ENCODE measurements around the gene CSNK2A1.

Gene CSNK2A1

DNA sequence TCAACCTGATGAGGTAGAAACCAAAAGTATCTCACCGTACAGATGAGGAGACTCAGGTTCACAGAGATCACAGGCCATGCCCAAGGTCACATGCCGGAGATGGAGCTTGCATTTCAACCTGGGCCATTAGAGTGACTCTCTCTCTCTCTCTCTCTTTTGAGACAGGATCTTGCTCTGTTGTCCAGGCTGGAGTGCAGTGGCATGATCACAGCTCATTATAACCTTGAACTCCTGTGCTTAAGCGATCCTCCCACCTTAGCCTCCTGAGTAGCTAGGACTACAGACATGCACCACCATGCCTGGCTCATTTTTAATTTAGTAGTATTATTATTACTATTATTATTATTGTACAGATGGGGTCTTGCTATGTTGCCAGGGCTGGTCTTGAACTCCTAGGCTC, 2.8 kb upstream of the CSNK2A1 start:
- no peak overlapping the region for H3K4me3 ChIP-seq (ENCODE audit: low read depth, low read length)
- no peak overlapping the region for H3K27ac ChIP-seq (ENCODE audit: low read depth, low read length)
- H3K9ac ChIP-seq (ENCODE audit: low read length), result no peak overlapping the region
- H3K4me1 ChIP-seq (ENCODE audit: control insufficient read depth, insufficient read depth, low read length), result no peaks in the 10 kb centered on the region
- peaks cover 20% of the 10 kb centered on the region for H3K27me3 ChIP-seq (ENCODE audit: control insufficient read depth, insufficient read depth, low read length)
- H3K36me3 ChIP-seq (ENCODE audit: control insufficient read depth, insufficient read depth, low read length), result peaks cover 5% of the 10 kb centered on the region; the same call in 1 of the 2 replicates
- no peaks in the 10 kb centered on the region for H3K9me3 ChIP-seq (ENCODE audit: control insufficient read depth, insufficient read depth, low read depth, low read length)

DNA sequence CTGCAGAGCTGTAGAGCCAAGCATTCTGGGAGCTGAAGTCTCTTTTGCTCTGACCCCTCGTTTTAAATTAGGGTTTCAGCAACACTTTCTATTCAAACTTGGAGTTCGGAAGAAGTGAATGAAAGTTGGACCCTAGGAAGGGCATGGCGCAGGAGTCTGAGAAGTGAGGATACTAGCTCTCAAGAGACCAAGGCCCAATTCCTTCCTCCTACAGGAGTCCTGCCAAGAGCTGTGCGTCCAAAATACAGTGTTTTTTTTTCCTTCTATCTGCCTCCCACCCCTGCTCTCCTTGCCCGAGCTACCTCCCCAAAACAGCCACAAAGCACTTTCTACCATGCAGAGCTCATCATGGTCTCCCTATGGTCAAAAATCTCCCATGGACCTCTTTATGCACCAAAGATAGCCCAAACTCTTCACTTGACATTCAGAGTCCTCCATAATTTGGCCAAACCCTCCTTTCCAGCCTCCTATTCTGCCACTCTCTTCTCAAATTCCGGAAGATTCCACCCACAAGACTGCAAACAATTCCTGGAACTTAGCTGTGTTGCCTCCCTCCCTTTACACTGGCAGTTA, 649 bp upstream of the CSNK2A1 start:
- peak overlapping the region; percentile 97 for H3K9ac ChIP-seq (ENCODE audit: low read length)
- H3K36me3 ChIP-seq (ENCODE audit: control insufficient read depth, insufficient read depth, low read length), result peaks cover 21% of the 10 kb centered on the region
- peaks cover 9% of the 10 kb centered on the region for H3K9me3 ChIP-seq (ENCODE audit: control insufficient read depth, insufficient read depth, low read depth, low read length)
- H3K27me3 ChIP-seq (ENCODE audit: control insufficient read depth, insufficient read depth, low read length), result peaks cover 14% of the 10 kb centered on the region
- peak overlapping the region; percentile 99 for H3K27ac ChIP-seq (ENCODE audit: low read depth, low read length)
- peak overlapping the region; percentile 96 for H3K4me3 ChIP-seq (ENCODE audit: low read depth, low read length)
- H3K4me1 ChIP-seq (ENCODE audit: control insufficient read depth, insufficient read depth, low read length), result peaks cover 7% of the 10 kb centered on the region; the same call in 1 of the 2 replicates

DNA sequence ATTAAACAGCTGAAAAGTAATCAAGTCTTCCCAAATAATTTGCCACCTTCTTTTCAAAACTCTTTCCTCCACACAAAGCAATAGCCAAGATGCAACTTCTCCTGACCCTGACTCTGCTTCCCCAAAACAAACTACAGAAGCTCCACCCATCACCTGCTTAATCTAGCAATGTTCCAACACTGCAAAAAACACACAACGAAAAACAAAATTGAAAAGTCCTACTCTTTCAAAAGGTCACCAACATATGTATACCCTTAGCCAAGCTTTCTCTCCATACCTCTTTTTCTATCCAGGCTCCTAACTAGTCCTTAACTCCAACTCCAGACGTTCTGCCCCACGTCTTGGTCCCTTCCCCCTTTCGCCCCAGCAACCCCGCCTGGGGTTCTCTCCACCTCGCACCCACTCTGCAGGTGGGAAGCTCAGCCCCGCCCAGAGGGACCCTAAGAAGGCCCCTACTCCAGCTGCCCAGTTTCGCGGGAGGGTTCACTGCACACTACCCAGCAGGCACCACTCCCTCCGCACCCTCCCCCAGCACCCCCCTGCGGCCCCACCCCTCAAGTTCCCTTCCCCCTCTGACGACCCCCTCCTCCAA, 717 bp downstream of the CSNK2A1 start:
- H3K27ac ChIP-seq (ENCODE audit: low read depth, low read length), result peak overlapping the region; percentile 99
- H3K9me3 ChIP-seq (ENCODE audit: control insufficient read depth, insufficient read depth, low read depth, low read length), result peaks cover 9% of the 10 kb centered on the region
- peak overlapping the region; percentile 96 for H3K4me3 ChIP-seq (ENCODE audit: low read depth, low read length)
- H3K9ac ChIP-seq (ENCODE audit: low read length), result peak overlapping the region; percentile 97
- peaks cover 14% of the 10 kb centered on the region for H3K27me3 ChIP-seq (ENCODE audit: control insufficient read depth, insufficient read depth, low read length)
- peaks cover 12% of the 10 kb centered on the region; the same call in 1 of the 2 replicates for H3K4me1 ChIP-seq (ENCODE audit: control insufficient read depth, insufficient read depth, low read length)
- peaks cover 21% of the 10 kb centered on the region for H3K36me3 ChIP-seq (ENCODE audit: control insufficient read depth, insufficient read depth, low read length)

DNA sequence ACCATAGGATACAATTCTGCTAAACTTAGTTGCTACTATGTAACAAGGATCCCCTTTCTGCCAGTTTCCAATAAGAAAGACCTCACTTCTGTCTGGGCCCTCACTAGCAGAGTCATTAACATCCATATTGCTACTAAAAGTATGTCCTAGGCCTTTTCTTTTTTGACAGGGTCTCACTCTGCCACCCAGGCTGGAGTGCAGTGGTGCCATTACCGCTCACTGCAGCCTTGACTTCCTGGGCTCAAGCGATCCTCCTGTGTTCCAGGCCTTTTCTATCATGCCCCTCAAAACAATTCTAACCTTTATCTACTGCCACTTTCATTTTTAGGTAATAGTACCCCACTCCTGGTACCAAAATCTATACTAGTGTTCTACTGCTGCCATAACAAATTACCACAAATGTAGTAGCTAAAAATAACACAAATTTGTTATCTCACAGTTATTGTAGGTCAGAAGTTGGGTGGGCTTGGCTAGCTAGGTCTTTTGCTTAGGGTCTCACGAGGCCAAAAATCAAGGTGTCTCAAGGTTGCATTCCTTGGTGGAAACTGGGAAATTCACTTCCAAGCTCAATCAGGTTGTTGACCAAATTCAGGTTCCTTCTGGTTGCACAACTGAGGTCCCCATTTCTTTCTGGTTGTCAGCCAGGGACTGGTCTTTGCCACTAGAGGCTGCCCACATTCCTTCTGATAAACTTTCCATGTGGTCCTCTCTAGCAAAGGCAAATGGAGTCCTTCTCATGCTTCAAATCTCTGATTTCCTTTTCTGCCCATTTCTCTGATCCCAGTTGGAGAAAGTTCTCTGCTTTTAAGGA, 3.0 kb downstream of the CSNK2A1 start:
- Histone ChIP-seq H3K9me3 (ENCODE audit: control insufficient read depth, insufficient read depth, low read depth, low read length) (peaks cover 9% of the 10 kb centered on the region), H3K9ac (ENCODE audit: low read length) (no peak overlapping the region), H3K4me3 (ENCODE audit: low read depth, low read length) (no peak overlapping the region), H3K27ac (ENCODE audit: low read depth, low read length) (no peak overlapping the region), H3K4me1 (ENCODE audit: control insufficient read depth, insufficient read depth, low read length) (peaks cover 26% of the 10 kb centered on the region), H3K27me3 (ENCODE audit: control insufficient read depth, insufficient read depth, low read length) (peaks cover 3% of the 10 kb centered on the region; the same call in 1 of the 2 replicates), H3K36me3 (ENCODE audit: control insufficient read depth, insufficient read depth, low read length) (peaks cover 21% of the 10 kb centered on the region)

DNA sequence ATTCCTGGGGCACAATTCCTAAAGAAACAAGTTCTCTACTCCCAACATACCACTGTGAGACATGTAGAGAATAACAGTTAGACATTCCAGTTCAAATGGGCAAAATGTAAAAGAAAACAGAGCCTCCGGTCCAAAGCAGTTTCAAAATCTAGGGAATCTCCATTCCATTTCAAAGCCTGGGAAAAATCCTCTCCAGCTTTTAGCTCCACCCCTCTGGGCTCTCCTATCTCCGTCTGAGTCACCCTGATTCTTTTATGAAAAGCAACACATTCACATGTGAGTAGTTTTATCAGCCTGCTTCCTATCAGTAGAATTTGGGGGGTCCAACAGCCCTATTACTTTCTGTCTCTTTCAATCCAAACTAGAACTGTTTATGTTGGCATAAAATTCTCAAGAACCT, 3.7 kb downstream of the CSNK2A1 start:
- no peak overlapping the region for H3K4me3 ChIP-seq (ENCODE audit: low read depth, low read length)
- peaks cover 27% of the 10 kb centered on the region for H3K4me1 ChIP-seq (ENCODE audit: control insufficient read depth, insufficient read depth, low read length)
- peaks cover 21% of the 10 kb centered on the region for H3K36me3 ChIP-seq (ENCODE audit: control insufficient read depth, insufficient read depth, low read length)
- H3K9me3 ChIP-seq (ENCODE audit: control insufficient read depth, insufficient read depth, low read depth, low read length), result peaks cover 9% of the 10 kb centered on the region
- no peak overlapping the region for H3K27ac ChIP-seq (ENCODE audit: low read depth, low read length)
- H3K27me3 ChIP-seq (ENCODE audit: control insufficient read depth, insufficient read depth, low read length), result no peaks in the 10 kb centered on the region
- H3K9ac ChIP-seq (ENCODE audit: low read length), result no peak overlapping the region

DNA sequence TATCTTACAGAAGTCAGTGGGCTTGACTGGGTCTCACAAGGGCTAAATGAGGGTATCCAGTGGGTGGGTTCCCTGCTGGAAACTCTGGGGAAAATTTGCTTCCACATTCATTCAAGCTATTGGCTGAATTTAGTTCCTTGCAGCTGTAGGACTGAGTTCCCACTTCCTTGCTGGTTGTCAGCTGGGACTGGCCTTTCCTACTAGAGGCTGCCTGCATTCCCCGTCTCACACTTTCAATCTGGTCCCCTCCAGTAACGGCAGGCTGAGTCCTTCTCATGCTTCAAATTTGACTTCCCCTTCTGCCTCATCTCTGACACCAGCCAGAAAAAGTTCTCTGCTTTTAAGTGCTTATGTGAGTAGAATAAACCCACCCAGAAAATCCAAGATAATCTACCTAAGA, 4.4 kb downstream of the CSNK2A1 start:
- Histone ChIP-seq H3K9ac (ENCODE audit: low read length) (no peak overlapping the region), H3K4me1 (ENCODE audit: control insufficient read depth, insufficient read depth, low read length) (peaks cover 31% of the 10 kb centered on the region), H3K36me3 (ENCODE audit: control insufficient read depth, insufficient read depth, low read length) (peaks cover 21% of the 10 kb centered on the region), H3K27me3 (ENCODE audit: control insufficient read depth, insufficient read depth, low read length) (no peaks in the 10 kb centered on the region), H3K27ac (ENCODE audit: low read depth, low read length) (no peak overlapping the region), H3K9me3 (ENCODE audit: control insufficient read depth, insufficient read depth, low read depth, low read length) (peaks cover 9% of the 10 kb centered on the region), H3K4me3 (ENCODE audit: low read depth, low read length) (no peak overlapping the region)

DNA sequence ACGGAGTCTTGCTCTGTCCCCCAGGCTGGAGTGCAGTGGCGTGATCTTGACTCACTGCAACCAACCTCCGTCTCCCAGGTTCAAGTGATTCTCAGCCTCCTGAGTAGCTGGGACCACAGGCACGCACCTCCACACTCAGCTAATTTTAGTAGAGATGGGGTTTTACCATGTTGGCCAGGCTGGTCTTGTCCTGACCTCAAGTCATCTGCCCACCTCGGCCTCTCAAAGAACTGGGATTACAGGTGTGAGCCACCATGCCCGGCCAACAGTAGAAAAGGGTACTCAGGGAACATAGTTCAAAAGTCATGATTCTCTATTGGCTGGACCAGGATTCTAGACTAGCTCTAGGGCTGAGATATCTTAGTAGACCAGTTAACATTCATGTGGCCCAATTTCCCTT, 5.6 kb downstream of the CSNK2A1 start:
- peaks cover 9% of the 10 kb centered on the region for H3K9me3 ChIP-seq (ENCODE audit: control insufficient read depth, insufficient read depth, low read depth, low read length)
- no peaks in the 10 kb centered on the region for H3K27me3 ChIP-seq (ENCODE audit: control insufficient read depth, insufficient read depth, low read length)
- H3K4me1 ChIP-seq (ENCODE audit: control insufficient read depth, insufficient read depth, low read length), result peaks cover 31% of the 10 kb centered on the region
- peaks cover 21% of the 10 kb centered on the region for H3K36me3 ChIP-seq (ENCODE audit: control insufficient read depth, insufficient read depth, low read length)
- H3K9ac ChIP-seq (ENCODE audit: low read length), result no peak overlapping the region
- no peak overlapping the region for H3K4me3 ChIP-seq (ENCODE audit: low read depth, low read length)
- no peak overlapping the region for H3K27ac ChIP-seq (ENCODE audit: low read depth, low read length)

DNA sequence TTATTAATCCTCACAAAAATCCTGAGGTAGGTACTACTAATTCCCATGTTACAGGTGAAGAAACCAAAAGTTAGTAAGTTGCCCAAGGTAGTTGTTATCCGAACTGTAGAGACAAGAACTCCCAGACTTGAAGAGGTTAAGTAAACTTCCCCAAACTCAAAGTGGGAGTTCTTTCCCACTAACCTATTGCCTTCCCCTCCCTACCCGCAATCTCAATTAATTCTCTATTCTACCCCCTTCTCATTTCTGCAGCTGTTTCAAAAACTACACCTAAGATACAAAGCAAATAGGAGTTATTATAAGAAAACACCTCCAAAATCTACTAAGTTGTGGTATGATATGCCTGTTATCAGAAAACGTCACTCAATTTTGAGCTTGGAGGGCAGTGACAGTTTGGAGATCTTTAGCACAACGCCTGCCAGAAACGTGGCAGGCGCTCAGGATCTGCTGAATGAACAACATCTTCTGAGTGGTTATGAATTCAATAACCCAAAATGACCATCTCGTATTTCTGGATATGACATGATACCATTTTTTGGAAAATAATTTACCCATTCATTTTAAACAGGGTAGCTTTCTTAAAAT, 7.1 kb downstream of the CSNK2A1 start:
- peaks cover 31% of the 10 kb centered on the region for H3K4me1 ChIP-seq (ENCODE audit: control insufficient read depth, insufficient read depth, low read length)
- H3K9ac ChIP-seq (ENCODE audit: low read length), result no peak overlapping the region
- H3K27me3 ChIP-seq (ENCODE audit: control insufficient read depth, insufficient read depth, low read length), result no peaks in the 10 kb centered on the region
- no peak overlapping the region for H3K4me3 ChIP-seq (ENCODE audit: low read depth, low read length)
- H3K36me3 ChIP-seq (ENCODE audit: control insufficient read depth, insufficient read depth, low read length), result peaks cover 22% of the 10 kb centered on the region
- 0 out of 2 replicates have a peak overlapping the region, but pooled peaks have one; percentile 13 for H3K27ac ChIP-seq (ENCODE audit: low read depth, low read length)
- peaks cover 9% of the 10 kb centered on the region for H3K9me3 ChIP-seq (ENCODE audit: control insufficient read depth, insufficient read depth, low read depth, low read length)

DNA sequence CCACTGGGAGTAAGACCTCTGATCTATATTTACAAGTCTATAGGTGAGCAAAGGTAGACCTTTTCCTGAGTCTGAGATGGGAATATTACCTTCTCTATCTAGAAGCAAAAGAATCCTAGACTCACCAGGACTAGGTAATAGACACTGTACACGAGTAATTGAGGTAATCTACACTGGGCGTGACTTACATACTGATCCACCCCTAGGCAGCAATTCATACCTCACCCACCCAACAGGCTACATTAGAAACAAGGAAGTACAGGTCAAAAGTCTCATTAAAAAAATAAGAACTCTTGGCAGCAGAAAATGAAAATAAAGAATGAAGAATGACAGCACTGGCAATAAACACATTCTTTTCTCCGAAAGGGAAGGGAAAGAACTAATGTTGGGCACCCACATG, 7.6 kb downstream of the CSNK2A1 start:
- Histone ChIP-seq H3K4me3 (ENCODE audit: low read depth, low read length) (no peak overlapping the region), H3K27me3 (ENCODE audit: control insufficient read depth, insufficient read depth, low read length) (no peaks in the 10 kb centered on the region), H3K27ac (ENCODE audit: low read depth, low read length) (no peak overlapping the region), H3K4me1 (ENCODE audit: control insufficient read depth, insufficient read depth, low read length) (peaks cover 31% of the 10 kb centered on the region), H3K36me3 (ENCODE audit: control insufficient read depth, insufficient read depth, low read length) (peaks cover 16% of the 10 kb centered on the region), H3K9me3 (ENCODE audit: control insufficient read depth, insufficient read depth, low read depth, low read length) (peaks cover 6% of the 10 kb centered on the region), H3K9ac (ENCODE audit: low read length) (no peak overlapping the region)

DNA sequence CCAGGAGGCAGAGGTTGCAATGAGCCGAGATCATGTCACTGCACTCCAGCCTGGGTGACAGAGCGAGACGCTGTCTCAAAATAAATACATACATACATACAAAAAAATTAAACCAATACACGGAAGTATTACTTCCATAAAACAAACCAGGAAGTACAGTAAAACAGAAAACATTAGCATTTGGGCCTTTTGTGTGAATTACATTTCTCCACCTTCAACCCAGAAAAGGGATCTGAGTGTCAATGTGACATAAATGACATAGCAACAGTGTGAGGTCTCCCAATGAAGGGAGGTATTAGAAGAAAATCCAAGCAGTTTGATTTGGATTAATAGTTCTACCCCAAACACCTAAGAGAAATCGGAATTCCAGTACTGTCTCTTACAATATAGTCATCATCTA, 10.1 kb downstream of the CSNK2A1 start:
- Histone ChIP-seq H3K4me3 (ENCODE audit: low read depth, low read length) (no peak overlapping the region), H3K9me3 (ENCODE audit: control insufficient read depth, insufficient read depth, low read depth, low read length) (no peaks in the 10 kb centered on the region), H3K4me1 (ENCODE audit: control insufficient read depth, insufficient read depth, low read length) (peaks cover 21% of the 10 kb centered on the region), H3K27me3 (ENCODE audit: control insufficient read depth, insufficient read depth, low read length) (no peaks in the 10 kb centered on the region), H3K36me3 (ENCODE audit: control insufficient read depth, insufficient read depth, low read length) (0 out of 2 replicates have a peak, but pooled peaks cover 14% of the 10 kb centered on the region), H3K9ac (ENCODE audit: low read length) (no peak overlapping the region), H3K27ac (ENCODE audit: low read depth, low read length) (no peak overlapping the region)

DNA sequence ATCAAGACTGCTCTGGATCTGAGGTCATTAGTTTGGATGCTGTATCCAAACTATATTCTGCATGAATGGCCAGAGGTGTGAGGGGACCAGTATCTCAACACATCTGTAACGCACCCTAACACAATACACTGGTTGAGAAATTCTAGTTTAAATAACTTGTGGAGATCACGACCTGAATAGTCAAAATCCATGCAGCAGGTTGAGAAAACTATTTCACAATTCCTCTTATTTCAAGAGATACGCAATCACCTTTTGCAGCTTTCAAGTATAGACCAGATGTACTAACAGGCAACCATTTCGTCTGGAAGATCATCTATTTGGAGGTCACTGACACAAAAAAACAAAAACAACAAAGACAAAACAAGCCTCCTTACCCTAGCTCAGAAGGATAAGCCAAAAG, 11.1 kb downstream of the CSNK2A1 start:
- no peaks in the 10 kb centered on the region for H3K27me3 ChIP-seq (ENCODE audit: control insufficient read depth, insufficient read depth, low read length)
- no peak overlapping the region for H3K27ac ChIP-seq (ENCODE audit: low read depth, low read length)
- no peaks in the 10 kb centered on the region for H3K9me3 ChIP-seq (ENCODE audit: control insufficient read depth, insufficient read depth, low read depth, low read length)
- no peak overlapping the region for H3K4me3 ChIP-seq (ENCODE audit: low read depth, low read length)
- peaks cover 19% of the 10 kb centered on the region for H3K4me1 ChIP-seq (ENCODE audit: control insufficient read depth, insufficient read depth, low read length)
- H3K36me3 ChIP-seq (ENCODE audit: control insufficient read depth, insufficient read depth, low read length), result peaks cover 22% of the 10 kb centered on the region
- H3K9ac ChIP-seq (ENCODE audit: low read length), result no peak overlapping the region
